Measurements from ENCODE around the gene PPDPF. TPM values are rescaled to one million over a fixed set of nuclear protein-coding genes. Genes with fewer than 3 reads are reported as not detected.
"Not testable (repeated sequence)": the region's sequence is repeated elsewhere in the genome, so short reads cannot be mapped to it uniquely, and the experiment has no call there.

PPDPF gene, protein sequence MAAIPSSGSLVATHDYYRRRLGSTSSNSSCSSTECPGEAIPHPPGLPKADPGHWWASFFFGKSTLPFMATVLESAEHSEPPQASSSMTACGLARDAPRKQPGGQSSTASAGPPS
- 31.9 and 38.0 TPM in 2 replicates for total RNA-seq (2014; rRNA removed; shearing (Covaris generic))

DNA sequence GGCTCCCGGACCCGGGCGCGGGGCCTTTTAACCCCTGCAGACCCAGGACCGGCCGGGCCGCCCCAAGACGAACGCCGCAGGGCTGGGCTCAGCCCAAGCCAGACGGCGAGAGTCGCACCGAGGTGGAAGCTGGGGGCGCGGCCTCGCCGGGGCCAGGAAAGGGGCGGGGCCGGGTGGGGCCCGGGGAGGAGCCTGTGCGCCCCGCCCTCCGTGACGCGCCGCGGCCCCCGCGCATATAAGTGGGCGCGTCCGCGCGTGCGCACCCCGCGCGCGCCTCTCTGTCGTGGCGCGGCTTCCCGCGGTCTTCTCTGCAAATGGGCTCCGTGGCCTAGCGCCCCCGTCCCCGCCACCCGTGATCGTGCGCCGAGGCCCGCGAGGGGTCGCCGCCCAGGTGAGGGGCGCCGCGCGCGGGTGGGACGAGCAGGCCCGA is at the start of gene PPDPF:
Gene PPDPF (plus strand): TSS at position 262 of the 430 bp plus-strand sequence. CDS start 544 bp downstream, outside the sequence.
- in situ Hi-C loops (cut with HindIII; ENCODE audit: low sequenced_read_pairs): no loop called here
- DNase-seq (ENCODE audit: low spot score): peak; percentile 87

DNA sequence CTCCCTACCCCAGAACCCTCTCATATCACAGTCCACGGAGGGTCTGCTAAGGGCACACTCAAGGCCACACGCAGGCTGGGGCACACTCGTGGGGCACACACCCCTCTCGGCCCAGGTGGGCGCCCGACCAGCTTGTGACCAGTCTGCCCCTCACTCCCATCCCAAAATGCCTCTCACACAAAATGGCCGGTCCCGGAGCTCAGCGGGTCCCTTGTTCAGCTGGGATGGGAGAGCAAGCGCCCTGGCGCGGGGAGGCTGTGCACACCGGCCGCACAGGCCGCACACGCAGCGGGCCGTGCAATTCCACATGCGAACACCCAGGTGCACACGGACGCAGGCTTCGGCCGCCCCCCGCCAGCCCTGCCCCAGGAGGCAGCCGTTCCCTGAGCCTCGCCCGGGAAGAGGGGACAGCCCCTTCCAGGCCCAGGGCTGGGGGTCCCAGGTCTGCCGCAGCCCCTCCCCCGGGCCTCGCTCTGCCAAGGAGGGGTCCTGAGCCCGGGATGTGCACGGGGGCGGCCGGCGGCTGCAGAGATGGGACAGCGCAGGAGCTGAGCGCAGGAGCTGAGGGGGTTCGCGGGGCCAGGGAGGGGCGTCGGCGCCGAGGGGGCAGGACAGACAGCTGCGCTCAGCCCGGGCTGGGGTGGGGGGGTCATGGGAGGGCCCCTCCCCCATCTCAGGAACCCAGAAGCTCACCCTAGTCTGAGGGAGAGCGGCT is 49.4 kb upstream of the PPDPF start:
- peak; percentile 53 for DNase-seq (ENCODE audit: low spot score)
- in situ Hi-C loops (cut with HindIII; ENCODE audit: low sequenced_read_pairs): no loop called here

DNA sequence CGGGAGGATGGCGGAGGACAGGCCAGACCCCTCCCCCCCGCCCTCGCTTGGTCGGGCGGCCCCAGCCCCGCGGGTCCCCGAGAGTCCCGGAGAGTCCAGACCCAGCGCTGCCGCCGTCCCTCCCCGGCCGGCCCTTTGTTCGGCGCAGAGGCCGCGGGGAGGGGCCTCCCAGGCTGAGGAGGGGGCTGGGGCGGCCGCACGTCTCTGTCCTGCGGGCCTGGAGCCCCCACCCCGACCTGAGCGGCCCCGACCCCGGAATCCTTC is 48.9 kb upstream of the PPDPF start:
- no peak for DNase-seq (ENCODE audit: low spot score)
- in situ Hi-C loops (cut with HindIII; ENCODE audit: low sequenced_read_pairs): no loop called here

DNA sequence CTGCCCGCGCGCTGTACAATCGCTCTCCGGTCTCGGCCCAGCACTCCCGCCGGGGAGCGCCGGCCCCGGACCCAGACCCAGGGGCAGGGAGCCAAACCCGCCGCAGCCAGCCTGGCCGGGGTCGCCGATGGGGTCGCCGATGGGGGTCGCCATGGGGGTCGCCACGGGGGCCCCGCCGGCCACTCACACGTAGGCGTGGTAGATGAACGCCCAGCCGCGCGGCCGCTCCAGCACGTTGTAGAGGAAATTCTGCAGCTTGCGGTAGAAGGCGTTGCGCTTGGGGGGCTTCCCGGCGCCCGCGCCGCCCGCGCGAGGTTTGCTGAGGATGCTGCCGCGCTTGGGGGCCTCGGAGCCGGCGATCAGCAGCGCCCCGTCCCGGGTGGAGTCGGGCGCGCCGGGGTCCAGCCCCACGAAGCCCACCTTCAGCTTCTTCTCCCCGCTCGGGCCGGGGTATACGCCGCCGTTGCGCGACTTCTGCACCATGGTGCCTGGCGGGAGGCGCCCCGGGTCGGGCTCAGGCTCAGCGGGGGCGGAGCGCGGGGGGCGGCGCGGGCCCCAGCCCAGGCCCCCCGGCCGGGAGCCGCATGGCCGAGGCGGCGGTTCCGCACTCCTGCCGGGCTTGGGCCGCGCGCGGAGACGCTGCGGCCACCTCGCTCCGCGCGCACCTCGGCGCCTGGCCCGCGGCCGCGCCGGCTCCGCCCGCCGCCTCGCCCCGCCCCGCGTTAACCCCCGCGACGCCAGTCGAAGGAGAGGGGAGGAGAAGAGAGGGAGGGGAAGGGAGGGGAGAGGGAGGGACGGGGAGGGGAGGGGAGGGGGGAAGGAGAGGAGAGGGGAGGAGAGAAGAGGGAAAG is 48.4 kb upstream of the PPDPF start, which contains the start of gene KCNQ2:
Gene KCNQ2 (minus strand): TSS at position 675 of the 851 bp plus-strand sequence. CDS start 192 bp downstream, at position 483.
- peak; percentile 59 for DNase-seq (ENCODE audit: low spot score)
- in situ Hi-C loops (cut with HindIII; ENCODE audit: low sequenced_read_pairs): no loop called here

DNA sequence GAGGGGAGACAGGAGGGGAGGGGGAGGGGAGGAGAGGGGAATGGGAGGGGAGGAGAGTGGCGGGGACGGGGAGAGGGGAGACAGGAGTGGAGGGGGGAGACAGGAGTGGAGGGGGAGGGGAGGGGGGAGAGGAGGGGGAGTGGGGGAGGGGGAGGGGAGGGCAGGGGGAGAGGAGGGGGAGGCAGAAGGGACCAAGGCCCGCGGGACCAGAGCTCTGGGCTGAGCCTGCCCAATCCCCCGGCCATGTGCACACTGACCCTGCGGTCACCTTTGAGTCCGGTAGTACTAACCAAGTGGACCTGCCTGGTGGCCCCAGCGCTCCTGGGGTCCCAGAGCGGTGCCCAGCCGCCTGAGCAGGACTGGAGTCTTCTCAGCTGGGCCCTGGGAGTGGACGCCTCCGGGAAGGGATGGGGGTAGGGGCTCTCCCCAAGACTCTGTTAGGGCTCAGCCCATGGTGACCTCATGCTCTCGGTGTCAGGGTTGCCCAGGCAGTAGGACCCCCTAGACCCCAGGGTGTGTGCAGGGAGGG is 47.6 kb upstream of the PPDPF start:
- in situ Hi-C loops (cut with HindIII; ENCODE audit: low sequenced_read_pairs): no loop called here
- no peak for DNase-seq (ENCODE audit: low spot score)

DNA sequence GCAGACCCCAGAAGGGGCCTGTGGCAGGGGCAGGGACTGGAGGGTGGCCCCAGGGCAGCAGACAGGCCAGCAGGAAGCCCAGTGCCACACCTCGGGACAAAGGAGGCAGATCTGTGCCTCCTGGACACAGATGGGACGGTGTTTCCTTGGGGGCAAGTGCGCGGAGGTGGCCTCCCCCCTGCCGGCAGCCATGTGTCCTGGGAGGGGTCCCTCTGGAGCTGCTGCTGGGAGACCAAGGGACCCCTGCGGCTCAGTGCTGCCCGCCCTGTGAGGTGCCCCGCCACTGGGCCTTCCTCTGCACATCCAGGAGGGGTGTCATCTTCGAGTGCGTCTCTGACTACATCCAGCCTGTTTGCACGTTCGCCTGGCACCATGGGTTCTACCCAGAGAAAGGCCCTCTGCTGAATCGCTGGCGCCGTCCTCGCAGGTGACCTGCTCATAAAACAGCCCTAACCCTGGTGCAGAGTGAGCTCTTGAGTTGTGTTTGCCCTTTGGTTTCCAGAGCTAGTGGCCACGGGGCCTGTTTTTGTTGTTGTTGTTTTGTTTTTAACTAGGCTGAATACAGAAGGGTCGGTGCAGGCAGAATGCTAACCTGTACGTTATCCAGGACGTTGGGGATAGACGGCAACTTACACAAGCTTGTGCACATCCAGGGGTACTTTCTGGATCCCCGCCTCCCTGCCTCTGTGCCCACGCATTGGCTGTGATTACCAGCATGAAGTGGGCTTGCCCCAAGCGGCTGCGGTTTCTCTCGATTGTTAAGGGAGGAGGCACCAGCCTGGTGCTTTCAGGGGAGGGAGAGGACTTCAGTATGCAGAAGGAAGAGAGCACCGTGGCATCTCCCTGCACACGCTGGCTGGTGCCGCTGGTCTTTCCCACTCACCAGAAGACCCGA is 46.8 kb upstream of the PPDPF start:
- peak; percentile 71 for DNase-seq (ENCODE audit: low spot score)
- in situ Hi-C loops (cut with HindIII; ENCODE audit: low sequenced_read_pairs): no loop called here

DNA sequence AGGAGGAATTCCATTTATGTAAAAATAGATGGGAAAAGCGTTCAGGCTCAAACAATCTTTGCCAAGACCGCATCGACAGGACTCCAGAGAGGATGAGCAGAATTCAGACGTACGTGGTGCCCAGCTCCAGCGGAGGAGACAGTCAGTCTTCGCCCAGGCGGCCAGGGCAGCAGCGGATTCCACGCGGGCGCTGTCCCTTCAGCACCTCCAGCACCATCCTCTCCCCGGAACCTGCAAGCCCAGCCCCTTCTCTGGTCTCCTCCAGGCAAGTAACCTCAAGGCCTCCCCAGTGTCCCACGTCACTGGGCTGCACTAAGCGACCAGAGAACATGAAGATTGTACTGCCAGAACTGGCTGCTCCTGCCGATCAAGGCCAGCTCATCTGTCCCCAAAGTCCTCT is 45.4 kb upstream of the PPDPF start:
- no peak for DNase-seq (ENCODE audit: low spot score)
- in situ Hi-C loops (cut with HindIII; ENCODE audit: low sequenced_read_pairs): no loop called here

DNA sequence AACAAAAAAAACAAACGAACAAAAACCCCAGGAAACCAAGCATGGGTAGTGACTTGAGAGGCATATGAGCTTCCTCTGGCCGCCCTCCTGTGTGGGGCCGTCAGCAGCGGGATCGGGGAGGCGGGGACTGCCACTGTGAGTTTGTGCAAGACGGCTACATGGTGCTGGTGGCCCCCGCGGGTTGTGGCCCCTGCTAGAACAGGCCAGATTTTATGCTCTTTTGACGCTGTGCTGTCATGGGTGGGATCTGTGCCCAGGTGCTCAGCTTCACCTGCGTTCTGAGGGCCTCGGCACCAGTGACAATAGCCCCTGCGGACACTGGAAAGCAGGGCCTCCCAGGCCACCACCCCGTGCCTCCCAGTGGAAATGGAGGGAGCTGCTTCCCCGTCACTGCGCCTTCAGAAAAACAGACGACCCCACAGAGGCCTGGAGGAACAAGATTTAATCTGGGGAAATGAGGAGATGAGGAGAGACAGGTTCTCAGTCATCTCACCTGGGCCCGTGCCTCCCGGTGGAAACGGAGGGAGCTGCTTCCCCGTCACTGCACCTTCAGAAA is 43.4 kb upstream of the PPDPF start:
- no peak for DNase-seq (ENCODE audit: low spot score)
- in situ Hi-C loops (cut with HindIII; ENCODE audit: low sequenced_read_pairs): no loop called here

DNA sequence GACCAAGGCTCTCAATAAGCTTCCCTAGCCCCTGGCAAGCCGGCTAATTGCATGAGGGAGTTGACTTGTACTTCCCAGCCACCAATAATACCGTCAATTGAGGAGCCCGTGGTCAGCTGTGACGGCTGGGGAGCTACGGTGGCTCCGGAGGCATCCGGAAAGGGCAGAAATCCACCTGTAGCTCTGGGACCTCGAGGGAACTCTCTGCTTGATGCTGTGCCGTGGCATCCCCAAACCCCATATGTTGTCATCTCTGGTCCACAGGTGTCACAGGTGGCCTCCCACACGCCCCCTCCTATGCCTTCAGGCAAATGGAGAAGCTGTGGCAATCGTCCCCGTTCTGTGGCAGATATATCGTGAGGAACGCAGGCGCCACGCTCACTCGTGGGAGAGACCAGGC is 42.6 kb upstream of the PPDPF start:
- in situ Hi-C loops (cut with HindIII; ENCODE audit: low sequenced_read_pairs): no loop called here
- DNase-seq (ENCODE audit: low spot score): no peak

DNA sequence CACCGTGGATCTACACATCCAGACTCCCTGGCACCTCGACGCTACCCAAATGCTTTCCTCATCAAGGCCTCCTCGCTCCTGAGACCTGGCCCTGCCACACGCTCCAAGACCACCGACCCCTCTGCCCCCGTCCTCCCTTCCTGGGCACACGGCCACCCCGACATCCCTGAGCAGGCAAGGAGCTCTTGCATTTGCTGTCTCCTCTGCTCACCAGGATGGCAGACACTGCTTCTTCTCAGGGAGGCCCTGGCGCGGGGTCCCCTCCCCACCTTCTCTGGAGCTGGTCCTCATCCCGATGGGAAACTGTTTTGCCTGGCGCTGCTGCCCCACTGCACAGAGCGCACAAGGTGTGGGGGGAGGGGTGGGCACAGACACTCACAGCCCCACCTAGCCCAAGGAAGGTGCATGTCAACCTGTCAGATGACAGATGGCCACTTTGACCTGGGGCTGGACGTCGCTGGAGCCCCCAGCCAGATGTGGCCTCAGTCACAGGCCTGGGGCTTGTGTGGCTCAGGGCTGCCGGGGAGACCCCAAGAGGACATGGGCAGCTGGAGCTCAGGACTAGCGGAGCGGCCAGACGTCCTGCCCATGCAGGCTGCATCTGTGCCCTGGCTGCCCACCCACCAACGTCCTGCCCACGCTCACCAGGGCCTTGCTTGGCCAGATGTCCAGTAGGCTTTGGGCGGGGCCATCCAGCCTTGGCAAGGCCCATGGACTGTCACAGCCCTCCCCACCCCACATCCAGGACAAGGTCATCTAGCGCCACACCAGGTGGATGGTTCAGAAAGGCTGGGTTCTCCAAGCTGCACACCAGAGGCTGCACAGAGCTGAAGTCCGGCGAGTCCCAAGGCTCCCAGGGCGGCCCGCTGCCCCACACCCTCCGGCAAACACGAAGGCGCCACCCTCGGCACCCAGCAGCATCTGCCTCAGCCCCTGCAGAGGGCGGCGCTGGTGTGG is 41.9 kb upstream of the PPDPF start:
- DNase-seq (ENCODE audit: low spot score): no peak
- in situ Hi-C loops (cut with HindIII; ENCODE audit: low sequenced_read_pairs): no loop called here

DNA sequence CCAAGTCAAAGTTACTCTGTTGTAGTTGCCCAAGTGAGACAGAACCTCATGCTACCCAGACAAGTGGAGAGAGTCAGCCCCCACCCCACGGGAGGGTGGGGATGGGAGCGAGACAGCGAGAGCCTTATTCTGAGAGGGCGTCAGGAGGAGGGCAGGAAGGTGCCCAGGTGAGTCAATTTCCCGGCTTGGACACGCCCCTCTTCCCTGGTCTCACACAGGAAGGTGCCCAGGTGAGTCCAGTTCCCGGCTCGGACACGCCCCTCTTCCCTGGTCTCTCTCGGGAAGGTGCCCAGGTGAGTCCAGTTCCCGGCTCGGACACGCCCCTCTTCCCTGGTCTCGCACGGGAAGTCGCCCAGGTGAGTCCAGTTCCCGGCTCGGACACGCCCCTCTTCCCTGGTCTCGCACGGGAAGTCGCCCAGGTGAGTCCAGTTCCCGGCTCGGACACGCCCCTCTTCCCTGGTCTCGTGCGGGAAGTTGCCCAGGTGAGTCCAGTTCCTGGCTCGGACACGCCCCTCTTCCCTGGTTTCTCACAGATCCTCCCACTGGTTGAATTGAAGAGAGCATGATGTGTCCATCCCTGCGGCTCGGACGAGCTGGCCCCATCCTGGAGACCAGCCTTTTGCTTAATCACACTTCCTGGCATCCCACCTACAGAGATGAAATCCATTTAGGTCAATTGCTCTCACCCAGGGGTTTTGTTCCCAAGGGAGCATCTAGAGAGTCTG is 40.7 kb upstream of the PPDPF start:
- DNase-seq (ENCODE audit: low spot score); in situ Hi-C loops (cut with HindIII; ENCODE audit: low sequenced_read_pairs): not testable (repeated sequence)

DNA sequence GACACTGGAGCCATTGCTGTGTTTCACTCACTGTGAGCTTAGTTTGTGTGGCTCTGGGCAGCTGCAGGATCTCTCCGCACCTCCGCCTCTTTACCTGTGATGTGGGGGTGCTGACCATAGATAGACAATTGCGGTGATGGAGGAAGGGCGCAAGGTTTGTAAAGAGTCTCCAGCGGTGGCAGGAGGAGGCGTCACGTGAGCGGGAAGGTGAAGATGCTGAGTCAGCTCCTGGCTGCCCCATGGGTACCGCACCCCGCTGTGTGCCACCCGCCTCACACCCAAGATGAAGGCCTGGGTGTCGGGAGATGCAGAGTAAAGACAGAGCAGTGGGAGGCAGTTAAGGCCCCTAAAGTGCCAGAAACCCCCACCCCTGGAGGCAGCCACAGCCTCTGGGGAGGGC is 39.1 kb upstream of the PPDPF start:
- in situ Hi-C loops (cut with HindIII; ENCODE audit: low sequenced_read_pairs): no loop called here
- DNase-seq (ENCODE audit: low spot score): no peak

DNA sequence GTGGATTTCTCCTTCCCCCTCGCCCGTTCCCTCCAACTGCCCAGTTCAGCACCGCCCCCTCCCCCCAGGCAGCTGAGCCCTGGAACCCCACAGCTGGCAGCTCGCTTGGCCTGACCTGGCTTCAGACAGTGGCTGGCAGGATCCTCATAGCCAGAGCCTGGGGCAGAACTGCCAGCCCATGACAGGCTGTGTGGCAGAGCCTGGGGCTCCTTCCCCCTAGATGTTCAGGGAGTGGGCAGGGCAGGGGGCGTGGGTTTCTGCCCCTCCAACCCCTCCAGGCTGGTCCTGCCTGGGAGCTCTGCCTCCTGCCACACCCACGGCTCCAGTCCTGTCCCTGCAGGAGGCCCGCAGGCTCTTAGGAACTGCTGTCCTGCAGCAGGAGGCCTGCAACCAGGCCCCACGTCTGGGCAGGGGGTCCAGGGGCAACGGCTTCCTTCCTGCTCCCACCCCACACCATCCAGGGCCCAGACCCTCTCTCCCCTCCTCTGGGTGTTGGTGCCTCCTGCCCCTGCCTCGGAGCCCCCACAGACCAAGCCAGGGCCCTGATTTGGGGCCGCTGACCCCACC is 38.5 kb upstream of the PPDPF start:
- in situ Hi-C loops (cut with HindIII; ENCODE audit: low sequenced_read_pairs): no loop called here
- no peak for DNase-seq (ENCODE audit: low spot score)

DNA sequence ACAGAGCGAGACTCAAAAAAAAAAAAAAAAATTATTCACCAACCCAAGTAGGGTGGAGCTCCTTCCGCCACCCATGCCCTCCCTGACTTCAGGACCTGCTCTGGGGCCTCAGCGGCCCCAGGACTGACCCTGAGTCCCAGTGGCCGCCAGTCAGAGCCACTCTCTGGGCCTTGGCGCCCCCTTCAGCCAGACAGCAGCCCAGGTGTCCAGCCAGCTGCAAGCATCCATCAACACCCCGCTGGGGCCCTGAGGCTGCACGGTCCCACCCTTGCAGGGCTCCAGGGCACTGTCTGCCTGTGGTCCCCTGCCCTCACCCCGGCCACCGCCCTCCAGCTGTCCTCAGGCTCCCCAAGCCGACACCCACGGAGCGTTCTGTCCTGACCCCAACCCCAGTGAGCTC is 36.7 kb upstream of the PPDPF start:
- in situ Hi-C loops (cut with HindIII; ENCODE audit: low sequenced_read_pairs): no loop called here
- DNase-seq (ENCODE audit: low spot score): no peak

DNA sequence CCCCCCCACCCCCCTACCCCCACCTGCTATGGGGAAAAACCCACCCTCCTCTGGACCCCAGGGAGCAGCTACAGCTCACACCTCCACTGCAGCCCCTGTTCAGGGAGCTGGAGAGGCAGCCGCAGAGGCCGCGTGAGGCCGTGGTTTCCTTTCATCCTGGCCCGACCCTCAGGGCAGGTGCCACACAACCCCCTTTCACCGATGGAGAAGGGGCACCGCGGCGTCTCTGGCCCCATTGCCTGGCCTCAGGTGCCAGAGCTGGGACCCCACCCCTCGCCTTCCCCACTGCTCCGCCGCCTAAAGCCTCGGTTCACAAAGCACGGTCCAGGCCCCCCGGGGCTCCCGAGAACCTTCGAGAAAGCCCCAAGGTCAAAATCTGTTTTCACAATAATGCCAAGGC is 36.3 kb upstream of the PPDPF start:
- DNase-seq (ENCODE audit: low spot score): no peak
- in situ Hi-C loops (cut with HindIII; ENCODE audit: low sequenced_read_pairs): no loop called here

DNA sequence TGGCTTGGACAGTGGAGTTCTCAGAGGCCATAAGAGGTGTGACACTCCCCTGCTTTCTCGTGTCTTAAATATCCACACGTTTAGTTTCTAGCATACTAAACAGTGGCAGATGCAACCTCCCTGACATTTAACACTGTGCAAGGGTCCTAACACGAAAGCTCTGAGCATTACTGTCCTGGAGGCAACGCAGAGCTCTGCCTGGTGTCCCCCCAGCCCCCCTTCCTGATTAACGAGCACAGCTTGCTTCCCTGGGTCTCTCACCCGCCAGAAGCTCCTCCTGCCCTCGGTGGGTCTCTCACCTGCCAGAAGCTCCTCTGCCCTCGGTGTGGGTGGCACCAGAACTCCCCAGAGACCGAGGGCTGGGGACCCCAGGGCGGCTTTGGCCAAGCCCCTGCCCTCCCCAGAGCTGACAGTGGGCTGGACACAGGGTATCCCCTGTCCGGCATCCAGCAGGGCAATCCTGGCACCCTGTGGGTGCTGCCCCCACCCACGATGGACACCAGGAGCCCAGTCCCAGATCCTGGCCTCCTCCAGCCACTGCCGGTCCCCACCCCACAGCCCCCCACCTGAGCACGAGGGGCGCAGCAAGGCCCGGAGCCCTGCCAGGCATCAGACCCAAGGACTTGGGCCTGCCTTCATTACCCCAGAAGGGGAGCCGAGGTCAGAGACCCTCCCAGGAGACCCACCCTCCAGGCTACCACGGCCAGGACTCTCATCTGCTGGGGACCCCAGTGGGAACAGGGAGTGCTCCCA is 35.7 kb upstream of the PPDPF start:
- in situ Hi-C loops (cut with HindIII; ENCODE audit: low sequenced_read_pairs): no loop called here
- DNase-seq (ENCODE audit: low spot score): no peak
